ENCODE measurements around the gene SELENOM.
"Not testable (repeated sequence)": the region's sequence is repeated elsewhere in the genome, so short reads cannot be mapped to it uniquely, and the experiment has no call there.

The SELENOM gene

GRCh38 chr22:31089160-31090100, 17.9 kb downstream of the SELENOM start:
- DNase-seq = peak; percentile 31

GRCh38 chr22:31088233-31088986, 19.0 kb downstream of the SELENOM start:
- no peak for DNase-seq

DNA sequence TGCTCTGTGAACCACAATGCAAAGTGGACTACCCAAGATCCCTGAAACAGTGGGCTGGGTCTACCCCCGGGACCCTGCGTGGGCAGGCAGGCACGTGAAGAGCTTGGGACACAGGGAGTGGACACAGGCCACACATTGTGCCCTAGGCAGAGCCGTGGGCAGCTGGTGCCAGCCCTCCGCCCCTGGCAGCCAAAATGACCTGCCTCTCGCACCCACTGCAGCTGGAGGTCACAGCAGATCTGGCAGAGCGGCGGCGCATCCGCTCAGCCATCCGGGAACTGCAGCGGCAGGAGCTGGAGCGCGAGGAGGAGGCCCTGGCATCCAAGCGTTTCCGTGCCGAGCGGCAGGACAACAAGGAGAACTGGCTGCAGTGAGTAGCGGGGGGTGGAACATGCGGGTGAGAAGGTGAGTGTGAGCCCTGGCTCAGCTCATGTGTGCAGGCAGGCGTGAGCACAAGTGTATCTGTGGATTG, 19.6 kb downstream of the SELENOM start:
- DNase-seq = no peak

DNA sequence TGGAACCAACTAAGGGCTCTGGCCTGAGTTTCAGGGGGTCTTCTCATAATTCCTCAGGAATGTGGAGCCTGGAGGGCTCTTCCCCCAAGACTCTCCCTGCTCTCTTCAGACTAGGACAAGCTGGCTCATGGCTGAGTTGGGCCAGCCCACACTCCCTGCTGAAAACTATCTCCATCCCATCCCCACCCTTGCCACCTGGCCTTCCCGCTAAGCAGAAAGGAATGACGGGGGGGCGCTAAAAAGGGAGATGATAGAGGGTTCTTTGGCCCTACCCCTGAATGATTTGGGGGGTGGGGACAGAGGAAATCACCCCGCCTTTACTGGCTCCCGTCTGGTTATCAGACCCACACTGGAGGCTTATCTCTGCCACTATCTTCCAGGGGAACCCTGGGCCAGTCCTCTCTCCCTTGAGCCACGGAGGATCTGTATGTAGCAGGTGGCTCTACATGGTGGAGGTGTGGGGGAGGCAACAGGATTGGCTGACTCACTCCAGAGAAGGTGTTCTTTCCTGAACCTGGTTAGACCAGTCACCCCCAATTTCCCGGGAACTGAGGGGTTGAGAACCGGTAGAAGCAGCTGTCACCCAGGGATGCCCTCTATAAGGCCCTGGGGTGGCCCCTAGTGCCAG, 20.6 kb downstream of the SELENOM start:
- DNase-seq = no peak

DNA sequence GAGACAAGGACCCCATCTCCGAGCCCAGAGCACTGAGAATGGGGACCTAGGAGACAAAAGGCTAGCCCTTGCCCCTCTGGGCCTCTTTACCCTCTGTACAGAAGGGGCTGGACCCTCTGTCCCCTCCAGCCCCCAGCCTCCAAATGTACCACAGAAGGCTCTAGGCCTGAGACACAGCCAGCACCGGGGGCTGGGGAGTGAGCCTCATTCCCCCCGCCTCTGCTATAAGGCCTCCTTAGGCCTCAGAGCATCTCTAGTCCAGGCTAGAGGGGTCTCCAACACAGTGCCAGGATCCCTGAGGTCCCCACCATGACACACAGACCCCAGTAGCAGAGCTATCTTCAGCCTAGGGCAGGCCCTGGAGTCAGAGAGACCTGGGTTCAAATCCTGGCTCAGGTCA, 21.4 kb downstream of the SELENOM start:
- no peak for DNase-seq

- no peak for DNase-seq
These were observed 21.9 kb downstream of the SELENOM start for GRCh38 chr22:31085493-31085824.

- peak; percentile 71 for DNase-seq
These were observed 22.4 kb downstream of the SELENOM start for GRCh38 chr22:31084811-31085492.

- no peak for DNase-seq
These were observed 23.2 kb downstream of the SELENOM start for GRCh38 chr22:31083923-31084810.

DNA sequence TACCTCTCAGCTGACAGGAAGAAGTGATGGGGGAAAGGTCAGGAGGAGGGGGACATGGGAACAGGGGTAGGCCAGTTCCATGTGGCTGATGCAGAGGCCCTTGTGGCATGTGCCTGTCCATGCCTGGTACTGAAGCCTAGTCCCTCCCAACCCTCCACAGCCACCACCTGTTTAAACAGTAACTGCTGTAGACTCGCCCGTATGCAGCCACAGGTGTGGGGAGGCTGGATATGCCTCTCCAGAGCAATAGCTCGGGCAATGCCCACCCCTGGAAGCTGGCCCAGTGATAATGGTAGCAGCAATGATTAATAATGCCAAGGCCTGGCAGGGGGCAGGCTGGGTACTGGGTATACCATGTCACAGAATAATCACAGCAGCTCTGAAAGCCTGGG, 24.0 kb downstream of the SELENOM start:
- no peak for DNase-seq

GRCh38 chr22:31082606-31083376, 24.6 kb downstream of the SELENOM start:
- no peak for DNase-seq

DNA sequence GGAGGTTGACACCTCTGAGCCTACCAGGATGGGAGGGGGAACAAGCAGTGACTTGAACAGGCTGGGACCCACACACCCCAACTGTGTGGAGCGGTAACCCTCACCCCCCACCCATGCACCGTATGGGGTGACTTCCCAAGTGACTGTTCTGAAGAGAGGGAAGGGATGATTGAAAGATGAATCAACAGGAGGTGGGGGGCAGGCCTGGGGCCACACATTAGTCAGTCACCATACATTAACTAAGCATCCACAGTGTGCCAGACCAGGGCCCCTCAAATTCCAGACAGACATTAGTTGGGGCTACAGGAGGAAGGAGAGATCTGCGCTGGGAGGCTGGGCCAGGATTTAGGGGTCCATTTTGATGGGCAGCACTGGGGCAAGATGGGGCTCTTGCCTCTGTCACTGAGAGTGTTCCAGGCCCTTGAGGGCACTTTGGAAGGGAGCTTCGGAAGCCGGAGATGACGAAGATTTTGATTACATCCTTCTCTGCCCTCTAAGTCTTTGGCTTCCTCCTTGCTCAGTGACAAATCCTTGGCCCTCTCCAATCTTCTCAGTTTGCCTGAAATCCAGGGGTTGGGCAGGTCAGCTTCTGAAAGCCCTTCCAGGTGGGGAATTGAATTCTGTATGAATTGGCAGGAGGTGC, 25.3 kb downstream of the SELENOM start:
- DNase-seq = no peak

GRCh38 chr22:31080848-31081649, 26.3 kb downstream of the SELENOM start, which contains the start of gene SMTN:
Gene SMTN, plus strand, starts transcription at chr22:31081318. Its CDS starts 1,941 bp downstream, at chr22:31083259.
- peak; percentile 76 for DNase-seq

GRCh38 chr22:31080164-31080847, 27.1 kb downstream of the SELENOM start:
- DNase-seq = no peak

GRCh38 chr22:31079095-31079642, 28.2 kb downstream of the SELENOM start:
- no peak for DNase-seq

DNA sequence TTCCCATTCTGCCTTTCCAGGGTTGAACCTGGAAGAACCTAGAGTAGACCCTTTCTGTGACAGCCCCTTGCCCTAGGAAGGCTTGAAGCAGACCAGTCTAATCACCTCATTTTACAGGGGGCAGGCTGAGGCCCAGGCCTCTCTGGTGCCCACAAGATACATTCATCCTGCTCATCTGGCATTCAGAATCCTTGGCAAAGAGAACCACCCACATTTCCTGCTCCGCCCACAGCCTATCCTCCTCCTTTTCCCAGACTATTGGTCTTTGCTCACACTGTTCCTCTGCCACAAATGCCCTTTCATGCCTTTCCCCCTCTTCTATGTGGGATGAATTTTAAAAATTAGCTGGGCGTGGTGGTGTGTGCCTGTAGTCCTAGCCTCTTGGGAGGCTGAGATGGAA, 29.0 kb downstream of the SELENOM start:
- not testable (repeated sequence) for DNase-seq

DNA sequence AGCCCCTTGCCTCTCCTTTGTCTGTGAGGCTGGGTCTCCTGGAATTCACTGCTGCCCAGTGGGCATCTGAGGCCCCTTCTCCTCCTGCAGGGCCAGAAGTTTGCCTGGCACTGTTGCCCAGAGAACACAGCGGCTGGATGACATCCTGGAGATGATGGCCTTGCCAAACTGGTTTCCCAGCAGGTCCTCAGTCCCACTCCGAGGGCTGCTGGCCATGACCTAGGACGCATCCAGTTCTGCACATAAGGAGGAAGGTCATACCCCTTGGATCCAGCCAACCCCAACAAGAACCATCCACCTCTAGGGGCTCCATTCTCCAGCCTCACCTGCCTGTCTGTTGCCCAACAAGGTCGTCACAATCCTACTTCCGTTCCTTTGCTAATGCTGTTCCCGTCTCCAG, 29.7 kb downstream of the SELENOM start:
- no peak for DNase-seq

DNA sequence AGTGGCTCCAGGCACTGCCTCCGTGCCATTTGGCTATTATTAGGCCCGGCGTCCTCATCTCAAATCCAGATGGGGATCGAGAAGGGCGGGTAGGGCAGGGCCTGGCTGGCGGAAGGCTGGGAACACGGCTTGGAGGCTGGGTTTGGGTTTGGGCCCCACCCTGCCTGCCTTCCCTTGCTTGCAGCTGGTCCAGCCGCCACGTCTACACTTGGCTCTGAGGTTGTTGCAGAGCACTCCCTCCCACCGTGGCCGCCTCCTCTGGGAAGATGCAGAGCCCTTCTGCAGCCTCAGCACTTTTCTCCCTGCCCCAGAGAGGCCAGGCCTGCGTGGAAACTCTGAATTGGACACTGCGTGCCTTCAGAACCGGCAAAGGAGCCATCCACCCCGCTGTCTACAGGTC, 31.4 kb downstream of the SELENOM start:
- no peak for DNase-seq

DNA sequence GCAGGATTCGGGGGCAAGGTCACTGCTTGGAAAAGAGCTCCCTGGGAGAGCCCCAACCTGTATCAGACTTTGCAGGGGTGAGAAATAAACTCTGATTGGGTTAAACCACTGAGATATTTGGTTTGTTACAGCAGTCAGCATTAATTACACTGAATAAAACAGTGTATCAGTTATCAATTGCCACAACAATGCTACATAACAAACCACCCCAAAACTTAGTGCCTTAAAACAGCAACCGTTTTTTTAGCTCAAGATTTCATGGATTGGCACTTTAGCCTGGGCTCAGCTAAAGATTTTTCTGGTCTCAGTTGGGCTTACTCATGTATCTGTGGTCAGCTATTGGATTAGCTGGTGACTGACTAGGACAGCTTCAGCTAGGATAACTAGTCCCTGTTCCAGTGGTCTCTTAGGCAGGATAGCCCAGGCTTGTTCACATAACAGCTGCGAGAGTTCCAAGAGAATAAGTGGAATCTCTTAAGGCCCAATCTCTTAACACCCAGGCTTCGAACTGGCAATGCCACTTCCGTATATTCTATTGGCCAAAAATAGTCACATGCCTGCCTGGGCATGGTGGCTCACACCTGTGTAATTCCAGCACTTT, 33.7 kb downstream of the SELENOM start:
- DNase-seq = not testable (repeated sequence)

All from CD4-positive, alpha-beta T cell treated with Interleukin-4 for 4 hours (primary cell).